Hippocampal formation (tissue), 2 donors: ENCODE measurements around the gene CD14.
"Not testable (repeated sequence)": the region's sequence is repeated elsewhere in the genome, so short reads cannot be mapped to it uniquely, and the experiment has no call there.

Source experiments
- DNase-seq, 2 donors: peaks; one replicate each; lab custom pipeline; 2025; lab: John Stamatoyannopoulos, UW

CD14 gene

DNA sequence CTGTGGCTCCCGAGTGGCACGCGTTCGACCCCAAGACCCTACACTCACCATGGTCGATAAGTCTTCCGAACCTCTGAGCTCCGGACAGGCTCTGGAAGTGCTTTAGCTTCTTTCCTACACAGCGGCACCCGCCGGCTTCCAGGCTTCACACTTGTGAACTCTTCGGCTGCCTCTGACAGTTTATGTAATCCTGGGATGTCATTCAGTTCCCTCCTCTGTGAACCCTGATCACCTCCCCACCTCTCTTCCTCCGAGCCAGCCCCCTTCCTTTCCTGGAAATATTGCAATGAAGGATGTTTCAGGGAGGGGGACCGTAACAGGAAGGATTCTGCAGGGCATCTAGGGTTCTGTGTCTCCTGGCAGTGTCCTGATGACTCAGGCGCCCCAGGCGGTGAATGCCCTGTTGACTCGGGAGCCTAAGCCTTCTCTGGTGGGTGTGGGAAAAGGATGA is at the start of gene CD14:
Gene CD14 (minus strand): TSS at position 155 of the 451 bp plus-strand sequence. CDS start 104 bp downstream, at position 51.
- DNase-seq, result peak in 1 of 2 donors; percentile 59

DNA sequence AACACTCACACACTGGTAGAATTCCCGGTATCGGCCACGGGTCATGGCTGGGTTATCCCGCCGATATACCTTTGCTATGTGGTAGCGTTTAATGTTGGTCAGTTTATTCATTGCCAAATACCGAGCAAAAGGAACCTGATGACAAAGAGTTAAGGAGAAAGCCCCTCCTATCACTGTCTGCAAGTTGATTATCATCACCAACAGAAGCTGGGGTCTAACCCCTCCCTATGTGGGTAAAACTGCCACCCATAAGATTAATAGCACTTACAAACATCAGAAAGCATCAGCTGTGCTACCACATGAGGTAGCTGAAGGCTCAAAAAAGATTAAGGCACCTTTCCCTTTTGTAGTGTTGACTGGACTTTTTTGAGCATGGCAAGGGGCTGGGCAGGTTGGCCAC is 46.0 kb upstream of the CD14 start:
- DNase-seq, result no peak

DNA sequence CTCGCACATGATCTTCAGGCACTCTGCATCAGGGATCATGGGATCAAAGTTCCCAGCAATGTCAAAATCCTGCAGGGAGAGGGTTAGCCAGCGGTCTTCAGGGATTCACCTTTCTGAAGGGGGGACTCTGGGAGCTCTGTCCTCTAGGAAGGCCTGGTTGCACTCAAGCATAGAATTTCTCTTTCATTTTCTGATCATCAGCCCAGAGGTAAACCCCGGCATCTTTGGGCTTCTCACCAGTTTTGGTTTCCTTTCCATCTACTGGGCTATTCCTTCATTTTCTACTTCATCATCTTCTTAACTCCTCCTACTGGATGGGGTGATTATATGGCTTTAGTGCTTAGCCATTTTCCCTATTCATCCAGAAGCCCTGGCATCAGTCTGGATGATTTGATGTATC is 45.0 kb upstream of the CD14 start:
- DNase-seq, result no peak

DNA sequence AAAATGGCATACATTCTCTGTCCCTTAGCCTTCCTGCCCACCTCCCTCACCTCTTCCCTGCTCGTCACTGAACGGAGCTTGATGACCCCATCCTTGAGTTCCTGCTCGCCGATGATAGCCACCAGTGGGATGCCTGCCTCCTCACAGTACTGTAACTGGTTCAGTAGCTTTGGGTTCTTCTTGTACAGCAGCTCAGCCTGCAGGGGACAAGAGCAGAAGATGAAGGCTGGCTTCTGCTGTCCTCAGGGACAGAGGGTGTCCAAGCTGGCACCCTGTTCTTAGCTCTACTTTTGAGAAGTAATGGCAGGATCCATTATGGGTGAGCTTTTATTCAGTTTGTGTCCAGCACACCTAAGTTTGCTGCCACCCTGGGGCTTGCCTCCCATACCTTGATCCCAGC is 41.7 kb upstream of the CD14 start:
- DNase-seq, result no peak

DNA sequence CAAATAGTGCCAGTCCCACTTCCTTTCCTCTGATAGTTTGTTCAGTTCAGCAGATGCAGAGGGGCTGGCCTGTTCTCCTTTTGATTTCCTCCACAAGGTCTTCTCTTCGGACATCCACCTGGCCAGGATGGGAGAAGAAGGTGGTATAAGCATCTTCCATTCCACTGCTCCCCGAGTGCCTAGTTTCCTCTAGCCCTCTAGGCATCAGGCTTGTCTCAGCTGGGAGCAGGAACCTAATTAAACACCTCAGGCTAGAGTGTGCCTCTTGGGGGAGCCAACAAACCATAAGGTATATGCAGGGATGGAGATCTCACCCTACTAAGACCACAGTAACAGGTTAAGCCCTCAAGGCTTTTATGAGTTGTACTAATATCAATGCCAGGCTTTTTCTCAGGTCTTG is 41.2 kb upstream of the CD14 start:
- DNase-seq, result no peak

DNA sequence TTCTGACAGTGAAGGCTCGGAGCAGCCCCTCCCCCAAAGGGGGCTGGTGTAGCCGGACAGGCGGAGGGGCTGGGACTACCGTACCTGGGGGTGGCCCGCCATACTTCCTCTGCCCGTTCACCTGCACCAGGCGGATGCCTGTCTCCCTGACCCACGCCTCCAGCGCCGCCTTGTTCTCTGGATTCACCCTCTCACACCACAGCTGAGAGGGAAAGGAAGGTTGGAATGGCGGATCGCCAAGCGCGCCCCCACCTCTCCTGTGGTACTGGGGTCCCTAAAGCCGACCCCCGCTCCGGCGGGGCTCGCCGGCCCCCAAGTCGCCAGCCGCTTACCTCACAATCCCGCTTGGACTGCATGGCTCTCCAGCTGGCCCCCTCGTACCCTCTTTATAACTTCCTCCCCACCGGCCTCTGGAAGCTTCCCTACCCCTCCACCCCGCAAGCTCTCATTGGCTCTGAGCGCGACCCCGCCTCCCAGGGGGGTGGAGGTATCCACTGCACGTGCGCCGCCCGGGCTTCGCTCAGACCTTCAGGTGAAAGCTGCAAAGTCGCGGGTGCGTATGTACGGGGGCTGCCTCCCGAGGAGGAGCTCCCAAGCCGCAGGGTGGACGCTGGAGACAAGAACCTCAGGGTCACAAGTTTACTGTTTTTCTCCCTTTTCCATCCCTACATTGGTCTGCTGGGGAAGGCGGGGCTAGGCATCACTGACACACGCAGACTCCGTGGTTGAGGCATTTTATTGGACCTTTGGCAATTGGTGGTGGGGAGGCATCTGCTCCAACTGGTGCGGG is 40.4 kb upstream of the CD14 start, which contains the start of gene DND1:
Gene DND1 (minus strand): TSS at position 390 of the 790 bp plus-strand sequence. CDS start 34 bp downstream, at position 356.
- DNase-seq, result no peak

DNA sequence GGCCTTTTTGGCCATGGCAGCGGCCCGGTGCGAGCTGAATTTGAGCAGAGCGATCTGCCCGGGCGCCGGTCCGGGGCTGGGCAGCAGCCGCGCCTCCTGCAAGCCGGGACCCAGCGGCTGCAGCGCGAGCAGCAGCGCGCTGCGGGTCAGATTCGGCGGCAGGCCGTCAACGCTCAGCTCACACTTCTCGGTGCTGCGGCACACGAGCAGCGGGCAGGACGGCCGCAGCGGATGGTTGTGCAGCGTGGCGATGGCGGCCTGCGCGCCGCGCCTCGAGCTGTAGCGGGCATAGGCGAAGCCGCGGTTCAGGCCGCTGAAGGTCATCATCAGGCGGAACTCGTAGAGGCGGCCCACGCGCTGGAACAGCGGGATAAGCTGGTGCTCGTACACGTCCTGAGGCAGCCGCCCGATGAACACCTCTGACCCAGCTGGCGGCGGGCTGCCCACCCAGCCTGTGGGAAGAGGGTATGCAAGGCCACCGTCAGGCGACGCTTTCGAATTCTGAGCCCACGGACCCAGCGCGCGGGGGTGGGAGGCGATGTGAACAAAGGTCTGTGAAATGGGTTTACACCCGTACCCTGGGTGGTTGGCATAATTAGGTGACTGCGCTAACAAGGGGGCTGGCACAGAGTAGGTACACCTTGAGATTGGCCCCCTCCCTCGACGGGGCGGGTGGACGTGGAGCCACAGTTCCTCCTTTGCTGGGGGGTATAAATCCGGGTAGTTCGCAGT is 39.6 kb upstream of the CD14 start:
- no peak for DNase-seq

DNA sequence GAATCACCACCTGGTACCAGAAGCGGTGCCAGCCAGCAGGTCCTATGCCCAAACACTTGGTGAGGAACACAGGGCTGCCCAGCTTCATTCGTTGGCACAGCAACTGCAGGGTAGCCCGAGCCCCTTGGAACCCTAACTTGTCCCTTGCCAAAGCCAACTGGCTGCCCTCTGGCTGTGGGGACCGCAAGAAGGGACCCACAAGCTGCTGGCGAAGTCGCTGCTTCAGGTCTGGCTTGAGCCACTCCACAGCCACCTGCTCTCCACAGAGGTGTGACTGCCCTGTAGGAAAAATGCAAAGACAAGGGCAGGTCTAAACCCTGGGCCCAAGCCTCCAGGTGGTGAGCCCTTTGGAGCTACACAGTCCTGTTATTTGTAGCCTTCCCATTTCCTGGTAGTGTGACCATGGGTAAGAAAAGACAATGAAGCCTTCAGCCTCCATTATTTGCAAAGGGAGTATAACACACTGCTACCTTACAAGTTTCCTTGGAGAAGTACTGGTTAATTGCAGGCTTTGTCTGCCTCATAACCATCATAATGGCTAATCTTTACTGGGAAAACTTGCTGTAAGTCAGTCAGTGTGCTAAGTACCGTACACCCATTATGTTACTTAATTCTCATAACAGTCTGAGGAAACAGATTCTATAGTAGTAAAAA is 38.6 kb upstream of the CD14 start:
- DNase-seq, result no peak

DNA sequence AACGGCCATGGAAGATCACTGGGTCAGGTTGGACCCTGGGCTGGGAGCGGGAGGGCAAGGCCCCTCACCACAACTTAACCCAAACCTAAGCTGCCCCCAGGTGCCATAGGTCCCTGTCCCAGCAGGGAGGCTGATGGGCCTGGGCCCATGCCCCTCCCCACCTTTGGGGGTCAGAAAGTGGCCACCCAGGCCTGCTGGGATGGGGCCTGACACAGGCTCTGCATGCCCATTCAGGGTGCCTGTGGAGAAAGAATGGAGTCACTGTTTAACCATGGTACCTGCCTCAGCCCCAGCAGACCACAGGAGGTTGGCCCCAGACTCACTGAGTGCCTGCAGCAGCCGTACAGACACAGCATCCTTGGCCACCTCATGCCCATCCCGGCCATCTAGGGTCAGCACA is 38.1 kb upstream of the CD14 start:
- not testable (repeated sequence) for DNase-seq

DNA sequence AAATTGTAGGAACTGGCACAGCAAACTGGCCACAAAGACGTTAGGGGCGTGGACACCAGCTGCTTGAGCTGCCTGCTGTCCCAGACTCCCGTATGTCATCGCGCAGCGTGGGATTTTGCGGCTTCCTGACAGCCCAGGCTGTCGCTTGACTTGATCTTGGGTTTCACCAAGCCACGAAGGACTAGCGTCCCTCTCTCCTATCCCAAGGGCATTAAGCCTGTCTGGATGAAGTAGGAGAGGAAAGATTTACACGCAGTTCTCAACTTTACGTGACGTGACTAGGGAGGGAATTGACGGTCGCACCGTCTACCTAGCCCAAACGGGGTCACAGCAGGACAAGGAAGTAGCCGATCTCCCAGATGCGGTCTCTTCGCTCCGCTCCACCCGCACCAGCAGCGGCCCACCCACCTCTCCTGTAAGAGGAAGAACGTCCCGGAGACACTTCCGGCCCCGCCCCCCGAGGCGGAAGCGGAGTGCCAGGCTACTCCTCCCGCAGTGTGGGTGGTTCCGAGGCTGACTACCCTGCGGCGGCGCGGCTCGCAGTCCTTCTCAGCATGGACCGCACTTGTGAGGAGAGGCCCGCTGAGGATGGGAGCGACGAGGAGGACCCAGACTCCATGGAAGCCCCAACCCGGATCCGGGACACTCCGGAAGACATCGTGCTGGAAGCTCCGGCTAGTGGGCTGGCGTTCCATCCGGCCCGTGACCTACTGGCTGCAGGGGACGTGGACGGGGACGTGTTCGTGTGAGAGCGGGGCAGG is 31.6 kb upstream of the CD14 start, which contains the start of gene WDR55:
Gene WDR55 (plus strand): TSS at position 546 of the 761 bp plus-strand sequence. CDS start 9 bp downstream, at position 555.
- DNase-seq, result peak; percentile 92 to 94

DNA sequence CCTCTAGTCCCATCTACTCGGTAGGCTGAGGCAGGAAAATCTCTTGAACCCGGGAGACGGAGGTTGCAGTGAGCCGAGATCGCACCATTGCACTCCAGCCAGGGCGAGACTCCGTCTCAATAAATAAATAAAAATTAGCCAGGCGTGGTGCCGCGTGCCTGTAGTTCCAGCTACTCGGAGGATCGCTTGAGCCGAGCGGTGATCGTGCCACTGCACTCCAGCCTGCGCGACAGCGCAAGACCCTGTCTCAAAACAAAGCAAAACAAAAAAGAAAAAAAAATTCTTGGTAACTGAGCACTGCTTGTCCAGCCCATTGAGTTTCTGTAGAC is 31.0 kb upstream of the CD14 start:
- no peak for DNase-seq

DNA sequence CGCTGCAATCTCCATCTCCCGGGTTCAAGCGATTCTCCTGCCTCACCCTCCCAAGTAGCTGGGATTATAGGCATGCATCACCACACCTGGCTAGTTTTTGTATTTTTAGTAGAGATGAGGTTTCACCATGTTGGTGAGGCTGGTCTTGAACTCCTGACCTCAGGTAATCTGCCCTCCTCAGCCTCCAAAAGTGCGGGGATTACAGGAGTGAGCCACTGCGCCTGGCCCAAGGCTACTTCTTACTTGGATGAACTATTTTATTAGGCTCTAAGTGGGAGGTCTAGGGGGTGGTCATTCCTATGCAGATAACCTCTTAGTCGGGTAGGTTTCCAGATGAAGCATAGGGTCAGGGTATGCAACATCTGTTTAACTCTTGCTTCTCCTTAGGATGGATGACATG is 27.4 kb upstream of the CD14 start:
- DNase-seq, result not testable (repeated sequence)

DNA sequence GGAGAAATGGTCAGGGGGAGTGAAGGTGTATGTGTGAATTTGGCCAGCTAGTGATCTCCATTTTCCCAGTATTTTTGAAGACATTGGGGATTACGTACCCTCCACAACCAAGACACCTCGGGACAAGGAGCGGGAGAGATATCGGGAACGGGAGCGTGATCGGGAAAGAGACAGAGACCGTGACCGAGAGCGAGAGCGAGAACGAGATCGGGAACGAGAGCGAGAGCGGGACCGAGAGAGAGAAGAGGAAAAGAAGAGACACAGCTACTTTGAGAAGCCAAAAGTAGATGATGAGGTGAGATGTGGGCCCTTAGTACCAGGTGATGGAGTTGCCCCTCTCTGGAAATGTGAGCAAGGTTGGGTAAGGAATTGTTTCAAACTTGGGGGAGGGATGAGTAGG is 25.9 kb upstream of the CD14 start:
- no peak for DNase-seq

DNA sequence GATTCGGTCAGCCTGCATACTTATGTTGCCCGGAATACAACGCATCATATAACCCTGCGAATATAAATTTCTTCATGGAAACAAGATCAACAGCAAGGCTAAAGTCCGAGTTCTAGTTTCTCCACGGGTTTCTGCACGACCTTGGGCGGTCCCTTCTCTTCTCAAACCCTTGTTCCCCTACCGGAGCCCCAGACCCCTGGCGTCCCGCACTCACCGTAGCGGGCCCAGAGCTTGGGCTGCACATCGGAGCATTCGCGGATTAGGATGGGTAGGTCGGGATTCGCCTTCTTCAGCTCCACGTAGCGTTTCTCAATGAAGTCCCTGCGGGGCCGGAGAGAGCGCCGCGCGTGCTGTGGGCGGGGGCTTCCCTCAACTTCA is 14.1 kb upstream of the CD14 start:
- DNase-seq, result no peak

DNA sequence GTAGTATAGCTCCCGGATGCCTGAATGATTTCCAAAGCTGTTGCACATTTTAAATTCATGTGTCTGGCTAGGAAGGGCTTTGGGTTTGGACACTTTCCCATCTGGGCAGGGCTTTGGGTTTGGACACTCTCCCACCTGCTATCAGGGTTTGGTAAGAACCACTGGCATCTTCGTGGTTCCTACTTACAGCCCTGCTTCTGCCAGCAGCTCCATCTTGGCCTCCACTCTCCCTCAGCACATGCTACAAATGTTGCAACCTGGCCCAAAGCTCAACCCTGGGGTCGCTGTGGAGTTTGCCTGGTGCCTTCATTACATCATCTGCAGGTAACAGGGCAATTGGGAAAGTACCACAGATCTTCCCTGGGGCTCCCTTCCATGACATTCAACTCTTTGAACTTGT is 9.7 kb upstream of the CD14 start:
- DNase-seq, result no peak

DNA sequence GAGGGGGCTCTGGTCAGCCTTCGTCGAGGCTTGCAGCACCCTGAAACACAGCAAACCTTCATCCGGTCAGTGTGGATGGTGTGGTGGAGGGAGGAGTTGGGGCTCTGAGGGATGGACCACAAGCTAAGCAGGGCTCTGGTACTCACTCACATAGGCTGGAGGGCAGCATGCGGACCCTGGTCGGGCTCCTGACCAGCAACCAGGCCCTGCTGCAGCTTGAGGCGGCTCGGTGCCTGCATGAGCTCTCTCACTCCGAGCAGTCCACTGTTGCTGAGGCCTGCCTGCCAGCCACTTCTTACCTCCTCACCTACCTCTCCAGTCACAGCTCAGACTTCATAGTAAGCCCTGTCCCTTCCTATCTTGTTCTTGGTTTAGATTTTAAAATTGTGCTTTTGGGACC is 8.7 kb upstream of the CD14 start:
- DNase-seq, result no peak

DNA sequence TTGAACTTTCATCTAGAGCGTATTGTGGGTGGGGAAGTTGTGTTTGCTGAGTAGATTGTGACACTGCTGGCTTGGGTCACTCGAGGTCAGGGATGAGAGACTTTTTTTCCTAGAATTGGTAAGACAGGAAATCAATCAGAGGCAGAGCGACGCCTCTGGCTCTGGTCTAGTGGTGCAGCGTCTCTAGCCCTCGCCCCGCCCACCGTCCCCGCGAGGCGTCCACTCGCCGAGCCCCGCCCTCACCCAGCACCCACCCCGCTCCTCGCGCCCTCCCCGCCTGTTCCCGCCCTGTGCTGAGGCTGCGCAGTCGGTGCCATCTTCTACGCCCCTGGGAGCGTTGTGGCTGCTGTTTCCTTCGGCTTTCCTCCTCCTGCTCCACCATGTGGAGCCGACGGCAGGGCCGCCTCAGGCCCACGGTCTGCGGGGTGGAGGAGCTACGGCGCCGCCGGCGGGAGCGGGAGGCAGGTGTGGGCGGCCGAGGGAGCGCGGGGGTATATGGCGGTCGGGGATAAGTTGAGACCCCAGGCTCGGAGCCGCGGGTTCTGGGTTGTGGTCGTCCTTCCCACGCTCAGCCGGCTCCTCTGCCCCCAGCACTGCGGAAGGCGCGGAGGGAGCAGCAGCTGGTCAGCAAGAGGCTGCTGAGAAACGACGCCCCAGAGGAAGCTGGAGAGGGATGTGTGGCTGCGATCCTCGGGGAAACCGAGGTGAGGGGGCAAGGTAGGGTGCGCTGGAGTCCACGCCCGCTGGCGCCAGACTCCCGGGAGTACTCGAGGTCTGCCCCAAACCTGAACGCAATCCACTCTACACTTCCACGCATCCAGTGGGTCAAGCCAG is 6.4 kb upstream of the CD14 start, which contains the start of gene TMCO6:
Gene TMCO6 (plus strand): TSS at position 304 of the 834 bp plus-strand sequence. CDS start 77 bp downstream, at position 381.
- peak; percentile 95 to 96 for DNase-seq

DNA sequence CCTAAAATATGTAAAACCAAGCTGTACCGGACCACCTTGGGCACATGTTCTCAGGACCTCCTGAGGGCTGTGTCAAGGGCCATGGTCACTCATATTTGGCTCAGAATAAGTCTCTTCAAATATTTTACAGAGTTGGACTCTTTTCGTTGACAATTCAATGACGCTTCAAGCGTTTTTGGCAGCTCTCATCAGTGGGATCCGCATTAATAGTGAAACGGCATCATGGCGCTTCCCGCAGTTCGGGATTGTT is 5.8 kb upstream of the CD14 start:
- DNase-seq, result not testable (repeated sequence)

DNA sequence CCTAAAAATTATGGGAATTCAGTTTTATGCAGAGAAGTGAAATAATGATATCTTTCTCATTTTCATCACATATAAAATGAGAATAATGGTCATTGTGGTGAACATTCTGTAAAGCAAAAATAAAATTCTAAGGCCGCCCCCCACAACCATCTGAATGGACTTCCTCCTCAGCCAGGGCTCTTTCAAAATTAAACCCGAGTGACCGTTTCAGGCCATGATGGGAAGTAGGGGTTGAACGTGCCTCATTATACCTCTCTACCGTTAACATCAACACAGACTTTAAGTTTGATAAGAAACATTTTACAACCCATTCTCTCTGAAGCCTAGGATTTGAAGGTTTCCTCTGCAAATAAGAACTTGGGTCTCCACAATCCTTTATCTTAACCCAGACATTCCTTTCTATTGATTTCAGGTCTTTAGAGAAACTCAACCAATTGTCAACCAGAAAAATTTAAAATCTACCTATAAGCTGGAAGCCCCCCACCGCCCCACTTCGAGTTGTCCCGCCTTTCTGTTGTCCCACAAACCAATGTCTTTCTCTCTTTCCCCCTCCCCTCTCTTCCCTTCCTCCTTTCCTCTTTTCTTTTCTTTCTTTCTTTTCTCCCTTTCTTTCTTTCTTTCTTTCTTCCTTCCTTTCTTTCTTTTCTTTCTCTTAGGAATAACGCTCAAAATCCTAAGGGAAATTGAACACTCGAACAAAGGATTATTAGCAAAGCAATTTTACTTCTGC is 4.6 kb upstream of the CD14 start:
- DNase-seq, result no peak
